GM12878 (cell line): Measurements from ENCODE around the gene GATAD2B. TPM values are rescaled to one million over a fixed set of nuclear protein-coding genes. Genes with fewer than 3 reads are reported as not detected.
"Not testable (repeated sequence)": the region's sequence is repeated elsewhere in the genome, so short reads cannot be mapped to it uniquely, and the experiment has no call there.

Experiments
- ATAC-seq: fragments of 200-7000 bp; cut with Tn5 transposase; 3 replicates; pipeline ENCODE4 v1.9.1; 2020; ENCODE audit warnings: mild to moderate bottlenecking, moderate library complexity
- BruUV-seq: library from RNA; stranded (reverse); fragments of 400-500 nt; replicated peaks from 2 replicates; lab custom pipeline; 2021; lab: Mats Ljungman, UMichigan
- CTCF ChIA-PET: fragments of 300-600 bp; sonication (Branson Sonifier 250); formaldehyde crosslinking; extraction: SDS; loops from one replicate; lab custom pipeline; 2021; ENCODE audit warnings: inconsistent platforms; lab: Yijun Ruan, JAX
- POLR2A ChIA-PET: fragments of 350-600 bp; formaldehyde crosslinking; extraction: SDS; loops from one replicate; lab custom pipeline; 2021; ENCODE audit warnings: inconsistent platforms; lab: Charles Lee
- RAD21 ChIA-PET: fragments of 300-600 bp; sonication (Branson Sonifier 250); formaldehyde crosslinking; loops from one replicate; lab custom pipeline; 2023; ENCODE audit warnings: antibody characterized with exemption; ENCODE audit not compliant: unreplicated experiment; lab: Charles Lee
- SMC1A ChIA-PET: fragments of 300-600 bp; sonication (Branson Sonifier 250); formaldehyde crosslinking; loops from one replicate; lab custom pipeline; 2023; ENCODE audit not compliant: unreplicated experiment, uncharacterized antibody; lab: Charles Lee
- DNase-seq: peaks from one replicate; pipeline ENCODE4 v3.0.0-alpha.2; 2011; ENCODE audit warnings: low read depth, low spot score
- FAIRE-seq: peaks from 3 replicates; lab custom pipeline; 2011; peaks lifted over from hg19 to GRCh38; lab: Jason Lieb, UNC
- H2AFZ ChIP-seq: 2 replicates; pipeline ENCODE4 v1.6.0; 2011; ENCODE audit warnings: low read depth, low read length, control low read depth; ENCODE audit not compliant: control insufficient read depth
- H3K27ac ChIP-seq: 2 replicates; pipeline ENCODE4 v1.5.1; 2011; ENCODE audit warnings: control low read depth; ENCODE audit not compliant: control insufficient read depth, insufficient read depth
- H3K27me3 ChIP-seq, 2 experiments: replicated peaks in 1 of 2; 2 replicates each; pipeline versions ENCODE4 v1.6.0 to v1.6.1; 2011; ENCODE audit warnings: low read length in 1 of 2; ENCODE audit not compliant: control insufficient read depth in 2 of 2, insufficient read depth in 2 of 2
- H3K36me3 ChIP-seq, 2 experiments: 2 replicates each; pipeline ENCODE4 v1.5.1; 2011; ENCODE audit warnings: low read length in 1 of 2; ENCODE audit not compliant: control insufficient read depth in 2 of 2, insufficient read depth in 2 of 2
- H3K4me1 ChIP-seq: 2 replicates; pipeline ENCODE4 v1.6.1; 2011; ENCODE audit warnings: mild to moderate bottlenecking, low read length, moderate library complexity, mixed read lengths; ENCODE audit not compliant: control insufficient read depth, insufficient read depth
- H3K4me2 ChIP-seq: 2 replicates; pipeline ENCODE4 v1.6.0; 2011; ENCODE audit warnings: control low read depth; ENCODE audit not compliant: control insufficient read depth, insufficient read depth
- H3K4me3 ChIP-seq: fragments of 200-600 bp; sonication (generic); 2 replicates; pipeline ENCODE4 v1.5.1; 2016
- H3K79me2 ChIP-seq: 2 replicates; pipeline ENCODE4 v1.6.0; 2011; ENCODE audit warnings: low read length; ENCODE audit not compliant: control insufficient read depth, insufficient read depth
- H3K9ac ChIP-seq: 2 replicates; pipeline ENCODE4 v1.8.0; 2011; ENCODE audit warnings: low read length, control low read depth, mixed read lengths; ENCODE audit not compliant: control insufficient read depth, insufficient read depth
- H3K9me3 ChIP-seq: replicated peaks from 3 replicates; pipeline ENCODE4 v1.5.1; 2011; ENCODE audit warnings: mild to moderate bottlenecking, low read length; ENCODE audit not compliant: control insufficient read depth, insufficient read depth
- H4K20me1 ChIP-seq: 2 replicates; pipeline ENCODE4 v1.6.0; 2011; ENCODE audit not compliant: control insufficient read depth, insufficient read depth
- ASH2L ChIP-seq: fragments of 300-600, 200-600 bp; sonication (generic); IDR thresholded peaks from 2 replicates; pipeline ENCODE4 v1.6.1; 2017; ENCODE audit warnings: low read depth, mild to moderate bottlenecking, borderline replicate concordance
- BMI1 ChIP-seq: fragments of 450-650 bp; IDR thresholded peaks from 2 replicates; pipeline ENCODE4 v1.6.1; 2016; ENCODE audit warnings: mild to moderate bottlenecking, moderate library complexity, borderline replicate concordance
- CREB1 ChIP-seq: IDR thresholded peaks from 2 replicates; pipeline ENCODE4 v1.6.1; 2012; ENCODE audit warnings: low read depth, mild to moderate bottlenecking, inconsistent platforms
- EED ChIP-seq: sonication (generic); IDR thresholded peaks from 2 replicates; pipeline ENCODE4 v1.6.1; 2016; ENCODE audit warnings: antibody characterized with exemption, low read depth
- EGR1 ChIP-seq, 2 experiments: IDR thresholded peaks; 1 replicate in 1 of 2; 2 replicates in 1 of 2; pipeline ENCODE4 v1.6.1; 2011 to 2012; ENCODE audit warnings: low read depth in 2 of 2, low read length in 2 of 2, borderline replicate concordance in 1 of 2, mild to moderate bottlenecking in 1 of 2, moderate library complexity in 1 of 2
- FOXM1 ChIP-seq: IDR thresholded peaks from 2 replicates; pipeline ENCODE4 v1.6.1; 2012; ENCODE audit warnings: low read depth, mild to moderate bottlenecking, inconsistent platforms, low read length, moderate library complexity
- HCFC1 ChIP-seq: fragments of 150-350 bp; IDR thresholded peaks from 2 replicates; pipeline ENCODE4 v1.6.1; 2014; ENCODE audit warnings: low read length
- HDGF ChIP-seq: fragments of 450-650 bp; IDR thresholded peaks from 2 replicates; pipeline ENCODE4 v1.6.1; 2016; ENCODE audit warnings: antibody characterized with exemption
- IRF4 ChIP-seq: IDR thresholded peaks from 2 replicates; pipeline ENCODE4 v1.6.1; 2011; ENCODE audit warnings: low read depth, low read length
- MTA2 ChIP-seq: fragments of 450-650 bp; IDR thresholded peaks from 2 replicates; pipeline ENCODE4 v1.6.1; 2016; ENCODE audit warnings: low read depth, mild to moderate bottlenecking, moderate library complexity
- NFYA ChIP-seq: IDR thresholded peaks from 2 replicates; pipeline ENCODE4 v1.6.1; 2011; ENCODE audit warnings: low read depth, mild to moderate bottlenecking, low read length, improper control_type of control experiment, borderline replicate concordance
- PAX5 ChIP-seq: IDR thresholded peaks from 2 replicates; pipeline ENCODE4 v1.6.1; 2011; ENCODE audit warnings: low read depth, low read length, borderline replicate concordance
- POLR2AphosphoS5 ChIP-seq: IDR thresholded peaks from 2 replicates; pipeline ENCODE4 v1.6.1; 2011; ENCODE audit warnings: mild to moderate bottlenecking, low read length, inconsistent platforms
- SIN3A ChIP-seq: IDR thresholded peaks from 2 replicates; pipeline ENCODE4 v1.6.1; 2012; ENCODE audit warnings: low read depth, low read length, improper control_type of control experiment
- SMAD5 ChIP-seq: IDR thresholded peaks from 2 replicates; pipeline ENCODE4 v1.6.1; 2016; ENCODE audit warnings: antibody characterized with exemption, low read depth
- STAT3 ChIP-seq: IDR thresholded peaks from 2 replicates; pipeline ENCODE4 v1.6.1; 2011; ENCODE audit warnings: low read depth, low read length, improper control_type of control experiment
- SUZ12 ChIP-seq: fragments of 200-600 bp; sonication (generic); IDR thresholded peaks from one replicate; pipeline ENCODE4 v1.6.1; 2018; ENCODE audit warnings: antibody characterized with exemption, mild to moderate bottlenecking; ENCODE audit not compliant: unreplicated experiment
- TCF7 ChIP-seq: IDR thresholded peaks from 2 replicates; pipeline ENCODE4 v1.6.1; 2014; ENCODE audit warnings: antibody characterized with exemption, borderline replicate concordance
- ZNF24 ChIP-seq: fragments of 450-650 bp; IDR thresholded peaks from 2 replicates; pipeline ENCODE4 v1.6.1; 2017; ENCODE audit warnings: antibody characterized with exemption, mild to moderate bottlenecking
- ZNF274 ChIP-seq: IDR thresholded peaks from one replicate; pipeline ENCODE4 v1.8.0; 2011; ENCODE audit not compliant: insufficient read length, insufficient read depth
- ZNF687 ChIP-seq: fragments of 450-650 bp; IDR thresholded peaks from 2 replicates; pipeline ENCODE4 v1.6.1; 2017; ENCODE audit warnings: mild to moderate bottlenecking, moderate library complexity
- ZSCAN29 ChIP-seq: fragments of 450-650 bp; IDR thresholded peaks from 2 replicates; pipeline ENCODE4 v1.6.1; 2017; ENCODE audit warnings: mild to moderate bottlenecking, moderate library complexity
- WGBS: methylation state at CpG from one replicate; pipeline ENCODE4 v1.1.6; 2016; ENCODE audit warnings: low lambda C conversion rate; ENCODE audit not compliant: insufficient replicate concordance, insufficient coverage; ENCODE audit errors: missing lambda C conversion rate; 5-methylcytosine and 5-hydroxymethylcytosine counted together
- in situ Hi-C: fragments of 300-500 bp; cut with MboI; formaldehyde crosslinking; loops from 9 replicates; pipeline ENCODE4 v1.14.3; 2018; ENCODE audit warnings: mixed read lengths
- intact Hi-C: fragments of 100-400 bp; cut with micrococcal nuclease; formaldehyde crosslinking; loops from one replicate; pipeline ENCODE4 v1.14.2; 2022; ENCODE audit not compliant: unreplicated experiment
- polyA plus RNA-seq, 11 experiments: library from polyadenylated mRNA; depleted of rRNA in 4 of 11; unstranded in 6 of 11; stranded (reverse) in 5 of 11; fragments of >200 nt; fragmentation: Nextera tagmentation in 4 of 11; fragmentation: Illumina TruSeq in 1 of 11; extraction: Ambion mirVana in 4 of 11; extraction: Trizol in 1 of 11; gene quantifications; 1 replicate in 1 of 11; 2 replicates in 10 of 11; pipeline versions ENCODE4 v1.2.1 to v1.2.3, GENCODE V29; 2011 to 2016; ENCODE audit warnings: inconsistent platforms in 2 of 11, missing spikeins in 2 of 11, low read depth in 1 of 11
- total RNA-seq, 4 experiments: library from RNA; depleted of rRNA in 3 of 4; stranded (reverse); fragments of >200 nt in 3 of 4; fragmentation: Illumina TruSeq in 1 of 4; extraction: Trizol in 1 of 4; gene quantifications; 2 replicates each; pipeline versions ENCODE4 v1.2.1 to v1.2.3, GENCODE V29; 2013 to 2021

The GATAD2B gene
- total and polyA plus RNA-seq, 10 of the 15 experiments (the other 5 are each of a cell fraction or from before 2014, with no cell fraction given), result 2.4 to 63.1 (median 8.7) TPM

GRCh38 chr1:153783233-153784190 is 139.3 kb downstream of the GATAD2B start (continued):
- TF ChIP-seq HDGF, result no peak
- TF ChIP-seq STAT3, result no peak
- no peak for TF ChIP-seq MTA2
- 0 out of 2 replicates have a peak, but pooled peaks have one; percentile 4 for TF ChIP-seq ZNF24
- TF ChIP-seq IRF4, result no peak
- TF ChIP-seq SUZ12, result no peak
- peak in 1 of 2 experiments; percentile 65; a peak in 1 of 3 replicates for TF ChIP-seq EGR1 (IDR thresholded peaks at IDR 0.05; ENCODE audit: borderline replicate concordance in 1 of 2, low read depth in 2 of 2, low read length in 2 of 2)
- no peak for TF ChIP-seq ASH2L
- peak; percentile 76 for TF ChIP-seq EED
- TF ChIP-seq ZSCAN29, result no peak
- TF ChIP-seq SMAD5, result peak; percentile 71; the same call in 1 of the 2 replicates
- TF ChIP-seq ZNF274, result no peak
- peak; percentile 64; the same call in 1 of the 2 replicates for TF ChIP-seq ZNF687
- no peak for TF ChIP-seq TCF7
- TF ChIP-seq POLR2AphosphoS5, result peak; percentile 90
- peak; percentile 69 for TF ChIP-seq CREB1
- no peak for TF ChIP-seq NFYA
- TF ChIP-seq SIN3A, result peak; percentile 42; the same call in 1 of the 2 replicates
- TF ChIP-seq PAX5, result no peak
- TF ChIP-seq FOXM1, result no peak
- 0 out of 2 replicates have a peak, but pooled peaks have one; percentile 7 for TF ChIP-seq HCFC1
- TF ChIP-seq BMI1, result no peak

- SMC1A ChIA-PET, BruUV-seq, H3K36me3 ChIP-seq, H3K27ac ChIP-seq, H4K20me1 ChIP-seq, H2AFZ ChIP-seq, H3K9me3 ChIP-seq, ATAC-seq, CTCF ChIA-PET, DNase-seq, H3K27me3 ChIP-seq, in situ Hi-C loops, FAIRE-seq, H3K79me2 ChIP-seq, intact Hi-C loops: not testable (repeated sequence)
- ChIA-PET POLR2A (interaction anchor here (0.6 kb wide), 2 partner anchors 17 to 181 kb away, joined by 3 to 4 read pairs; partner anchors contain the start of gene SLC39A1), RAD21 (interaction anchor here (1.0 kb wide), 1 partner anchor 203 kb away, joined by 3 read pairs; the partner anchor contains the start of gene RAB13)
- 91% methylated on average over 8 of the region's 8 CpGs for WGBS
- Histone ChIP-seq H3K9ac (peak overlapping the region; percentile 80; the same call in 1 of the 2 replicates), H3K4me3 (peak overlapping the region; percentile 79; the same call in 1 of the 2 replicates), H3K4me2 (peak overlapping the region; percentile 58), H3K4me1 (peaks cover 21% of the 10 kb centered on the region)
Measured at GRCh38 chr1:153782648-153783047, 140.1 kb downstream of the GATAD2B start.
